ENCODE results near the gene CHD5.
"Not testable (repeated sequence)": the region's sequence is repeated elsewhere in the genome, so short reads cannot be mapped to it uniquely, and the experiment has no call there.

The CHD5 gene

GRCh38 chr1:6082430-6082971 lies 97.6 kb downstream of the CHD5 start:
- H3K27ac ChIP-seq, result no peak overlapping the region
- TF ChIP-seq ZFX (IDR thresholded peaks at IDR 0.05; ENCODE audit: borderline replicate concordance) (no peak), CTCF (IDR thresholded peaks at IDR 0.05) (peak; percentile 19)

- TF ChIP-seq CTCF (IDR thresholded peaks at IDR 0.05), result no peak
- TF ChIP-seq ZFX (IDR thresholded peaks at IDR 0.05; ENCODE audit: borderline replicate concordance), result no peak
These were observed 98.2 kb downstream of the CHD5 start for GRCh38 chr1:6081901-6082300.

GRCh38 chr1:6080469-6080868 lies 99.7 kb downstream of the CHD5 start:
- H3K27ac ChIP-seq, result no peak overlapping the region
- TF ChIP-seq CTCF (IDR thresholded peaks at IDR 0.05) (no peak), ZFX (IDR thresholded peaks at IDR 0.05; ENCODE audit: borderline replicate concordance) (no peak)

More at GRCh38 chr1:6081901-6082300, 98.2 kb downstream of the CHD5 start:
- H3K27ac ChIP-seq, result no peak overlapping the region

- no peak for TF ChIP-seq CTCF (IDR thresholded peaks at IDR 0.05)
- TF ChIP-seq ZFX (IDR thresholded peaks at IDR 0.05; ENCODE audit: borderline replicate concordance), result no peak
- H3K27ac ChIP-seq, result no peak overlapping the region
These were observed 102.2 kb downstream of the CHD5 start for GRCh38 chr1:6077919-6078318.

GRCh38 chr1:6077506-6077905 lies 102.6 kb downstream of the CHD5 start:
- no peak overlapping the region for H3K27ac ChIP-seq
- TF ChIP-seq CTCF (IDR thresholded peaks at IDR 0.05) (no peak), ZFX (IDR thresholded peaks at IDR 0.05; ENCODE audit: borderline replicate concordance) (no peak)

- H3K27ac ChIP-seq, result not testable (repeated sequence)
These were observed 103.1 kb downstream of the CHD5 start for GRCh38 chr1:6077061-6077460.

GRCh38 chr1:6075748-6076147 lies 104.4 kb downstream of the CHD5 start:
- TF ChIP-seq ZFX (IDR thresholded peaks at IDR 0.05; ENCODE audit: borderline replicate concordance) (no peak), CTCF (IDR thresholded peaks at IDR 0.05) (no peak)
- H3K27ac ChIP-seq, result no peak overlapping the region
